Smooth muscle cell of the pulmonary artery (primary cell): ENCODE data around the gene TSPAN15. TPM values are rescaled to one million over a fixed set of nuclear protein-coding genes. Genes with fewer than 3 reads are reported as not detected.

Experiments
- total RNA-seq: library from RNA; depleted of rRNA; stranded (reverse); fragments of >200 nt; gene quantifications from 2 replicates; pipeline ENCODE4 v1.2.3, GENCODE V29; 2014

Gene TSPAN15
- 0.33 and 1.7 TPM in 2 replicates for total RNA-seq

DNA sequence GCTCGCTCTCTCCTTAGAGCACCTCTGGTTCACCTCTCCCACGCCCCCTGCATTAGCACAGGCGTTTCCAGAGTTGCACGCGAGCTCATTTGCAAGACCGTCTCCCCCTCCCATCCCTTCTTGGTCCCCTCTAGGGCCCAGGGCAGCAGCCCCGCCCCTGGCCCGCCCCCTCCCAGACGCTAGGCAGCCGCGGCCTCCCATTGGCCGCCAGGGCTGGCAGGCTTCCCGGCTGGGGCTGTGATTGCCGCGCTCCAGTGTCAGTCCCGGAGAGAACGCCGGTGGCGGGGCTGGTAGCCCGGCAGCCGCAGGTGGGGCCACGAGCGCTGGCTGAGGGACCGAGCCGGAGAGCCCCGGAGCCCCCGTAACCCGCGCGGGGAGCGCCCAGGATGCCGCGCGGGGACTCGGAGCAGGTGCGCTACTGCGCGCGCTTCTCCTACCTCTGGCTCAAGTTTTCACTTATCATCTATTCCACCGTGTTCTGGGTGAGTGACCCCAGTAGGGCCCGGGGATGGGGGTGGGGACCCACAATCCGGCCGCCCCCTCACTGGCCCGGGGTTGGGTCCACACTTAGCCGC is at the start of gene TSPAN15:
Gene TSPAN15, plus strand, starts transcription at position 257 of the 575 bp plus-strand sequence. Its CDS starts 130 bp downstream, at position 387.

DNA sequence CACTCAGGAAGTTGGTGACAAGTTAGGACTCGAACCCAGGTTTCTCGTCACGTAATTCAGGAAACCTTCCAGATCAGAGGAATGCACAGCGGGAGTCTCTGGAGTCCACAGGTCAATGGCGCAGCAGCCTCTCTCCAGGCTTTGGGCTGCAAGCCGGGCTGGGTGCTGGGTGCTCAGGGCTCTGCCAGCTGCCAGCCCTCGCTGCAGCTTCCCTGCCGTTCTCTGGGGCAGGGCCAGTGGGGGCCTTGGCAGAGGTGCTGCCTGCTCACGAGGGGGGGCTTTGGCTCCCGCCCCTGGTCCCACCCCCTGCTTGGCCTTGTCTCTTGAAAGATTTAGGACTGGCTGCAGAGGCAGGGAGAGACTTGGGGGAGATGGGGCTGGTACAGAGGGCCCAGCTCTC is 34.6 kb upstream of the TSPAN15 start, which contains the start of gene TACR2:
Gene TACR2, minus strand, starts transcription at position 224 of the 400 bp plus-strand sequence. CDS start 595 bp downstream, outside the sequence.

Other genes with a start within 250 kb of the TSPAN15 start
- gene HKDC1, start 231.1 kb upstream of the TSPAN15 start, total RNA-seq = 0.78 and 6.8 TPM in 2 replicates
- gene HK1, start 173.0 kb upstream of the TSPAN15 start, total RNA-seq = 237 and 315 TPM in 2 replicates
- gene TACR2, start 34.5 kb upstream of the TSPAN15 start, total RNA-seq = 0.13 and 0.20 TPM in 2 replicates
- gene NEUROG3, start 122.0 kb downstream of the TSPAN15 start, total RNA-seq = not detected in 2 replicates
- gene FAM241B, start 178.8 kb downstream of the TSPAN15 start, total RNA-seq = 0.26 and 0.39 TPM in 2 replicates